HG02852 (cell line): ENCODE measurements around the gene LTK.

Source experiments
- ATAC-seq: cut with Tn5 transposase; IDR thresholded peaks from one replicate; pipeline ENCODE4 v1.9.1; 2021; ENCODE audit warnings: mild to moderate bottlenecking, moderate library complexity; ENCODE audit not compliant: unreplicated experiment

Gene LTK

DNA sequence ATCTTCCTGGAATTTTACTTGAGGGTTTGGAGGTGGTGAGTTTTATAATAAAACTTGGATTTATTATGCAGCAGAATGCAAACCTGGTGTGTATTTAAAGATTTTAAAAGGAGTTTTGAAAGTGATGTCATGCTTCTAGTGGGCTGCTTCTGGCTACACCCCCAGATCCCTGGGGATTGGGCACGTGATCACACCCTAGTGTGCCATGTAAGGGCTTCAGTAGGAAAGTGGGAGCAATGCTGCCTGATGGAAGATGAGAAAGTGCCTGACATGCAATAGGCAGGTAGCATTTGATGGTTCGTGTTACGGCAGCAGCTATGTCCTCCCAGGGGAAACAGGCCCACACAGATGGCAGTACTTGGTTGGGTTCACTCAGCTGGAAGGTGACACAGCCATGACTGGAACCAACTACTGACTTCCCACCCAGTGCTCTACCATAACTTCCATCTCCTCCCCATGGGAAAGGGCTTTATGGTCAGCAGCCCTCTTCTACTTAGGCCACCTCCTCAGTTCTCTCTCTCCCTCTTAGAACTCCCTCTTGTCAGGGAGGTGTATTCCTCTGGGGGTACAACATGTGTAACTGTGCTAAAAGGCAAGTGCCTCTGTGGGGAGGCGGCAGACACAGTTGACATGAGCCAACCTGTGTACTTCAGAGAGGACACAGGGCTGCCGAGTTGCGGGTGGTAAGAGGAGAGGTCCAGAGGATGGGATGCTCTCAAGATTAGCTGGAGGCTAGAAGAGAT is 14.3 kb downstream of the LTK start:
- no peak for ATAC-seq

DNA sequence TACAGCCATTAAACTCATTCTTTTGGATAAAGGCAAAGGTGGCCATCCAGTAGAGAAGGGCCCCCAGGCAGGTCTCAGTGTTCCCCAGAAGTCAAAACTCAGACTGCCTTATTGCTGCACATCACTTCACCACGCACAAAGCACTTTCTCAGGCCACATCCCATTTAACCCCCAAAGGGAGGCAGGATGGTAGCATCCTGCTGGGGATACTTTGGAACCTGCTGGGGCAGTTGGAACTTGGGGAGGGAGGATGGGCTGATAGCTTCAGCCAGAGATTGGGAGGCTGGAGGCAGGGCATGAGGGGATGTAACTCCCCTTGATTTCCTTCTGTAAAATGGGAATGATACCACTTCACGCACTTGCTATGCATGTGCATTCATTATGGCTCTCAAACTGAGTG is 15.0 kb downstream of the LTK start:
- ATAC-seq = no peak

DNA sequence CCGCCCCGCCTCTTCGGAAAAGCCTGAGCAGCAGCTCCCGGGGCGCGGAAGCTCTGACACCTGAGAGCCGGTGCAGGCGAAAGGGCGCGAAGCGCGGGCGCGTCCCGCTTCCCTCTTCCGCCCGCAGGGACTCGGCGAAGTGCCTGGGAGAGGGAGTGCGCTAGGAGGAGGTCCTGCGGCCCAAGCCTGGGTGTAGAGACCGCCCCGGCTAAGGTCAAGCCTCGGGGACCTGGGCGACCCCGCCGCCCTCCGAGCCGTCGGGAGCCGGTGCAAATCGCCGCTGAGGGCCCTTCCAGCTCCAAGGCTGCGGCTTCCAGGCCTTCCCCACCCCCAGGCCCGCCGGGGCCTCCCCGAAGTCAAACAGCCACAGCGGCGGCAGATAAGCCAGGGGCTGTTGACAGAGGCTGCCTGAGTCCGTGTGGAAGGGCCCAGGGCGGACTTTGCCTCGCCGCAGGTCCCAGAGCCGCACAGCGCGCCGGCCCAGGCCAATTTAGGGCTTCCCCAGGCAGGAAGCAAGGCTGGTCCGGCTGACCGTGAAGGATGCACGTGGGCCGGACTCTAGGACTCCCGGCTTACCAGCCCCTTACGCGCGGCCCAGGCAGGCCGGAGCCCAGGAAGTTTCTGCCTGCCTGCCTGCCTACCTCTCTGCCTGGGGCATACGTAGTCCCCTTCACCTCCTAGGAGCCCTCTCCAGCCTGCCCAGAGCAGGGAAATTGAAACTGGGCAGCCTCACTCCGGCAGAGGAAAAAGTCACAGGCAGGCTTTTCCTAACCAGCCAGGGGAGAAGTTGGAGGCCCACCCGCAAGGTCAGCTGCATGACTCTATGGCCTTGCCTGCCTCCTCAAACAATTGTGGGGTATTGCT is 17.7 kb downstream of the LTK start:
- ATAC-seq = no peak

DNA sequence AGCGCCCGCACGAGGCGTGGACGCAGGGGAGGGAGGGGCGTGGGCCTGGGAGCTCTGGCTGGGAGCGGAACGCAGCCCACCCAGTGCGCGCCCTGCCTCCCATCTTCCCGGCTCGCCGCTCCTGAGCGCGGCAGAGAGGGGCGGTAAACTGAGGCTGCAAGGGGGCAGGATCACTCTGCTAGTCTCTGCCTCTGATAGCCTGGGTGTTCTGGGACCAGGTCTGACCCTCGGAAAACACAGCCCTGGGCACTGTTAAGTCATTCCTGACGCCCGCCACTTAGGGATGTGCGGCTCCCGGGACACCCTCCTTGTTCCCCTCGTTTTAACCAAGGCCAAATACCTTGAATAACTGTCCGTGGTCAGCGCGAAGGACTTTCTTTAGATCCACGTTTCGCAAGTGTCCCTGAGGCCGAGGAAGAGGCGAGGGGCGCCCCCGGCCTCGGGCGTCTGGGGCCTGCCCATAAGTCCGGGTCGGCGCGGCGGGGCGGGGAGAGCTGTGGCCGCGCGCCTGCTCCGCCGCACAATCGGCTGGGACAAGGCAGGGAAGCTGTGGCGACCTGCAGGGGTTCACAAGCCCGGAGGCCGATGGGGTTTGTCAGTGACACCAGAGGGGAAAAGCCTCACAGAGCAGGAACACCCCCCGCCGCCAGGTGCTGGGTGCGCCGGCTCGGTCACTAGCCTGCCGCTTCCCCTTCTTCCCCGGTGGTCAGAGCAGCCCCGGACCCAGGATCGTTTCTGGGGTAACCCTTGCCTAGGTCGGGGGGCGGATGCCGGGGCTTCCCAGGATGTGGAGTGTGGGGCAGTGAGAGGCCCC is 18.5 kb downstream of the LTK start:
- no peak for ATAC-seq

DNA sequence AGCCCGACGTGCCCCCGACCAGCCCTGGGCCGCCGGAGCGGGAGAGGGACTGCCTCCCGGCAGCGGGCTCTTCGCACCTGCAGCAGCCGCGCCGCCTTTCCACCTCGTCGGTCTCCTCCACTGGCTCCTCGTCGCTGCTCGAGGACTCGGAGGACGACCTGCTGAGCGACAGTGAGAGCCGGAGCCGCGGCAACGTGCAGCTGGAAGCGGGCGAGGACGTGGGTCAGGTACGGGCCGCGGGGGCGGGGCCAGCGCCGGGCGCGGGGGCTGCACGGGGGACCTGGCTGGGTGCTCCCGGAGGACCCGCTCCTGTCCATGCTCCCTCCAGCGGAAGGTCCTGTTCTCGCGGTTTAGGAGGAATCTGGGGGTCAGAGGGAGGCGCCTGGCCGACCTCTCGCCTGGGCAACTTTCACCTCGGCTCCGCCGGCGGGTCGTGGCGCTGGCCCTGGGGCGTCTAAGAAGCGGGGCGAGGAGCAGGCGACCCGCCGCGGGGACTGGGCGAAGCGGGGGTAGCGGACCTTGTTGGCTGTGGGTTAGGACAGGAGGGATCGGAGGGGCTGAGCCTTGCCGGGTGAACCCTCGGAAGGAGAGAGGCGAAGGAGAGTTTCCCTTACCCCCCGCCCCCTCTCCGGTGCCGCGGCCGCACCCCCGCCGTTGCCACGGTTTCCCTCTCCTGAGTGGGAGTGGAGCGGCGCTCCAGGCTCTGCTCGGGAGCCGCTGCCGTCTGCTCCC is 19.3 kb downstream of the LTK start:
- peak; percentile 11 for ATAC-seq

DNA sequence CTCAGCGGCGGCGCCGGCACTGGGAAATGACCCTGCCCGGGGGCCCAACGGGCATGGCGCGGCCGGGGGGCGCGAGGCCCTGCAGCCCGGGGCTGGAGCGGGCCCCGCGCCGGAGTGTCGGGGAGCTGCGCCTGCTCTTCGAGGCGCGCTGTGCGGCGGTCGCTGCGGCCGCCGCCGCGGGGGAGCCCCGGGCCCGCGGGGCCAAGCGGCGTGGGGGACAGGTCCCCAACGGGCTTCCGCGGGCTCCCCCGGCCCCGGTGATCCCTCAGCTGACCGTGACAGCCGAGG is 19.8 kb downstream of the LTK start:
- peak; percentile 18 for ATAC-seq

DNA sequence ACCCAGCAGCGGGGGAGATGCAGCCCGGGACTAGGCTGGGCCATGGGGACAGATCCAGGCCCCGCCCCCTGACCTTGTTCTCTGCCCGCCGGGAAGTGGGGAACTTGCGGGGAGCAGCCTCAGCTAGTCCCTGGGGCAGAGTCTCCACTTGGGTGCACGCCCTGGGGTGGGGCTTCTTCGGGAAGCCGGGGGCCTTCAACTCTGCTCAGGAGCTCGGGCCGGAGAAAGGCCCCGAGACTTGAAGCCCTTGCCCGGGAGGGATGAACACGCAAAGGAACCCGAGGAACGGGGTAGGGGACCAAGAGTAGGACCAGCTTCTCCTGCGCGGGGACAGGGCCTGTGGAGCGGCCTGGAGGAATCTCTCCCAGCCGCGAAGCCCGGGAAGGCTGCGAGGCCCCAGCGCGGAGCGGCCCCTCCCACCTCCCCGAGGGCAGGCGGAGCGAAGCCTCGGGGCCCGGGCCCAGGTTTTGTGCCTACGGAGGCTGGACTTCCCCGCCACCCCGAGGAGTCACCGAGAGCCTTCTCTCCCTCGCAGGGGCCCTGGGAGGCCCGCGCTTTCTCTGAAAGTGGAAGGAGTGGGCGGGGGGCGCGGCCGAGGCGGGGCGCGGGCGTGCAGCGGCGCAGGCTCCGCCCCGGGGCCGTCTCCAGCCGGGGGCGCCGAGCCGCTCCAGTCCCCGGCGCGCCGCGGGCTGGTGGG is 20.3 kb downstream of the LTK start, which contains the start of gene ITPKA:
TSS of gene ITPKA (plus strand) at position 670 of the 697 bp plus-strand sequence. CDS start 54 bp downstream, outside the sequence.
- peak; percentile 75 for ATAC-seq

DNA sequence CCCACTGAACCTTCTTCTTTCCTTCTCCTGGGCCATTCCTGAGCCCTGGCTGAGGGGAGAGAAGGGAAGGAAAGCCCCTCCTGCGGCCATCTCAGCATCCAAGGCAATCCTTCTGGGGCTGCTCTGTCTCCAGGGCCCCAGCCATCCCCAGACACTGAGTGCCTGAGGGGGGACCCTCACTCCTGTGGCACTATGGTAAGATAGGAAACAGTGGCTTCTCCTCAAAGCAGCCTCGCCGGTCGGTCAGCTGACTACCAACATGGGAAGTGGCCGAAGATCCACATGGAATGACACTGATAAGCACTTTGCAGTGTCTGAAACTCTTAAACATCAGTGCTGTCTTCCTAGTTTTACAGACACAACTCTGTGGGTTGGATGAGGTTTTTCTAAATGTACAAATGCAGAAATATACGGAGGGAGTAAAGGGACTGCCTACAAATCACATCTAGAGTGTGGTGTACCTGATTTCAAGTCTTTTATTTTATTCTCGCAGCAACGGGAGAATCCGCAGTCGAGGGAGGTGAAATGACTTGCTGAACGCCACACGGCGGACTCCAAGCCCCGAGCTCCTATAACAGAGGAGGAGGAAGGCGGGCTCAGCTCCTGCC is 20.9 kb downstream of the LTK start:
- no peak for ATAC-seq

DNA sequence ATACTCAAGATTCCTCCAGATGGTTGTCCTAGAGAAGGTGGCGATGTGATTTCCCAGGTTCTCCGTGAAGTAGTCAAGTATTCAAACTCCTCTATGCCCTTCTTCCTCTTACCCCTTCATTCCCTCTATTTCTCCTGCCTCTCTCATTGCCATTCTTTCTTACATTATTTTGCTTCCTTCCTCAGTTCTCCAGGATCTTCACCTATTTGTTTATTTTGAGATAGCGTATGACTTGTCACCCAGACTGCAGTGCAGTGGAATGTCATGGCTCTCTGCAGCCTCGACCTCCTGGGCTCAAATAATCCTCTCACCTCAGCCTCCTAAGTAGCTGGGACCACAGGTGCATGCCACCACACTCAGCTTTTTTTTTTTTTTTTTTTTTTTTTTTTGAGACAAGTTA is 21.7 kb downstream of the LTK start:
- ATAC-seq = no peak

DNA sequence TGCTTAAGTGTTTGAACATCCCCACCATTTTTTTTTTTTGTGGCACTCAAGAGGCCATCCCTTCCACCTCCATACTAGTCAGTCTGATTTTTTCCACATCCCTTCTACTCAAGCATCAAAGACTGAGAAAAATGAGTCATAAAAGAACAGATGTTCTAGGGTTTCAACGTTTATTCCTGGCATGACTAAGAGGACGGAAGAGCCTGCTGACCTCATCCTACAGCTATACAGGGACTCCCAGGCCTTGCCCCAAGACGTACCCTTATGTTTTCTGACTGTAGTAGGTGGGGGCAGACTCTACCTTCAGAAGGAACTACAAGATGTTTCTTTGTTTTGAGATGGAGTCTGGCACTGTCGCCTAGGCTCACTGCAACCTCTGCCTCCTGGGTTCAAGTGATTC is 23.3 kb downstream of the LTK start:
- peak; percentile 29 for ATAC-seq

DNA sequence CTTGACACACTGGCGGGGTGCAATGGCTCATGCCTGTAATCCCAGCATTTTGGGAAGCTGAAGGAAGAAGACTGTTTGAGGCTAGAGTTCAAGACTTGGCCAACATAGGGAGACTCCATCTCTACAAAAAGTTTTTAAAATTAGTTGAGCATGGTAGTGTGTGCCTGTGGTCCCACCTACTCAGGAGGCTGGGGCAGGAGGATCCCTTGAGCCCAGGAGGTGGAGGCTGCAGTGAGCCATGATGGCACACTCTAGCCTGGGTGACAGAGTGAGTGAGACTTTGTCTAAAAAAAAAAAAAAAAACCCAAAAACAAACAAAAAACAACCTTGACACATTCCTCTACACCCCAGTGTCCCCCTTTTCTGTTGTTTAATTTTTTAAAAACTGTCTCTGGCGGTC is 24.0 kb downstream of the LTK start:
- ATAC-seq = no peak

DNA sequence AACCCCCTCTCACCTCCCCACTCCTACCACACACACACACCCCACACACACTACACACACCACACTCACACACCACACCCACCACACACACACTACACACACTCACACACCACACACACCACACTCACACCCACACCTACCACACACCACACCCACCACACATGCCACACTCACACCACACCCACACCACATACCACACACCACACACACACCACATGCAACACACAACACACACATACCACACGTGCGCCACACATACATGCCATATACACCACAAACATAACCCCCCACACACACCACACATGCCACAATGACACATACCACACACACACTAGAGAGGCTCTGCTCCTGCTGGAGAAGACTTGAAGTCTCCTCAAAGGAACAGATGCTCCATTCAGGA is 25.8 kb downstream of the LTK start:
- no peak for ATAC-seq

DNA sequence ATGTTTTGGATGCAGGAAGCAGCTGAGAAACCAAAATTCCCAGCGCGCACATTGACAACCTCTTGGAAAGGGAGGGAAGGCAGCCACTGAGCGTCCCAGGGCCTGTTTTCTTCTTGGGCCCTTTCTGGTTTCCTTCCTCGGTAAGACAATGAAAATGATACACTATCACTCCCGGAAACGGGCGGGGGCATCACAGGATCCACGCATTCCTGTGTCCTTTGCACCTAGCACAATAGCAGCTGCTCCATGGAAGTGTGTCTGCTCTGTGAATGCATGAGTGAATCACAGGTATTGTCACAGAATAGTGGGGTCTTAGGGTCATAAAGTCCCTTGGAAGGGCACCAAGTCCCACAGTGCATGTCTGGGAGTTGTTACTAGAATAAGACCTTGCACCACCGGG is 26.2 kb downstream of the LTK start:
- no peak for ATAC-seq

DNA sequence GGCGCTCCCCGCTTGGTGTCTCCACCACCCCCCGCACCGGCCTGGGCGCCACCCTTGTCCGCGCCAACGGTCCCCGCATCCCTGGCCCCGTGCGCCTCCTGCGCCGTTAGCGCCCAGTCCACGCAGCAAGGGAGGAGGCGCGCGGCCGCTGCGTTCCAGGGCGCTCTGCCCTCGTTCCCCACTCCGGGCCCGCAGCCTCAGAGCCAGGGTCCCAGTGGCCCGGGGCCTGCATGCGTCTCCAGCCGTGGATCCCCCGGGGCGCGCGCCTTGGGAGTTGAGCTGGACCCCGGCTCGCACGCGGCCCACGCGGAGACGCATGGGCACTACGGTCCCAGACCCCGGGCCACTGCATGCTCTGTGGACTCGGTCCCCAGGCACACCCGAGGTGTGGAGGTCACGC is 27.3 kb downstream of the LTK start:
- no peak for ATAC-seq

DNA sequence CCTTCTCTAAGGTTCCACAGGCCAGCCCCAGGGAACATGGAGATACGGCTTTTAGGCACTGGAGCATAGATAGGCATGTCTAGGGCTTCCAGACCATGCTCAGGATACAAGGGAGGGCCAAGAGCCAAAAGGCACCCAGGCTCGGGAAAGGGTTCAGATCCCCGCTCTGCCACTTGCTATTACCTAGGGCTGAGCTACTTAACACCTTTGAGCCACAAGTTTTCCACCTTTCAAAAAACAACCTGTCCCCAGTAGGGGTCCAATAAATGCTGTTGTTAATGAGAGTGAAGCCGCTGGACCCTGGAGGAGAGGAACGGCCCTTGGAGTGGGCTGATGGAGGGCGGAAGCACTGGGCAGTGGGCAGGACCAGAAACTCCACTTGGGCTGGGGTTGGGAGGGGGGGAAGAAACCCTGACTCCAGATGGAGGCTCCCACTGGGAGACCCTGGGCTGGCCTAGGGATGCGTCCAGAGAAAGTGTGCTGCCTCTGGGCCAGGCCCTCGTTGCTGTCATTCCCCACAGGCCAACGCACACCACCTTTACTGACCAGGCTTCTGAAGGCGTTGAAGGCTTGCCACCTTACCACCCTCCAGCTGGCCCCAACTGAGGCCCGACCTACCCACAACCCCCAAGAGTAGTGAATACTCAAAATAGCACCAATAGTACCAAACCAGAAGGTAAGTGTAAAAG is 28.5 kb downstream of the LTK start:
- ATAC-seq = no peak

DNA sequence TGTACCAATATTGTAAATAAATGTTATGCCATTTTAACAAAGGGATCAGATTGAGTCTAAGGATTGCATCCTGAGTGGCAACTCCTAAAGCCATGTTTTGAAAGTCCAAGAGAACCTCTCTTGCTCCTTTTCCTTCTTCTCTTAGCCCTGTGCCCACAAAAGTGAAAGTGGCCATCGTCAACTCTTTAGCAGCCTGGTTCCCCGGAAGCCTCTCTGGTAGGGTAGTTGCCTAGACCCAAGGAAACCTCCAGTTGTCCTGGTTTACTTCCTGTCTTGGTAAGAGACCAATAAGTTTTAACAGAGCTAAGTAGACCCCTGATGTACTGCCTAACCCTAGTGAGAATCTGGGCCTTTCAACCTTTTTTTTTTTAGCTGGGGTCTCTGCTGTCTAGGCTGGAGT is 30.1 kb downstream of the LTK start:
- no peak for ATAC-seq

DNA sequence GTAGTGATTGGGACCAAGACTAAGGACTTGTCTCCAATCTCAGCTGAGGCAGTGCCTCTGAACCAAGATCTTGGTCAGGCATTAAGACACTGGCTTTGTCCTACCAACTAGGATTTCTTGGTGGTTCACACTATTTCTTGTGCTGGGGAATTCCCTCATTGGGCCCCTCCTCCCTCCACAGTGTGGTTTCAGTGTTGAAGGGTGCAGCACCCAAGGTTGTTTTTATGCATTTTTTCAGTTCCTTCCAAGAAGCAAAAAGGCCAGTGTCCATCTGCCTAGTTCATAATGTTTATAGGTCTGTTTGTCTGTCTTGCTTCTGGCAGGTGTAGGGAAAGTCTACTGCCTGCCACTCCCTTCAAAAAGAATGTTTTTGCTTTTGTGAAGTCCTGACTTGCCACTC is 30.5 kb downstream of the LTK start:
- peak; percentile 72 for ATAC-seq

DNA sequence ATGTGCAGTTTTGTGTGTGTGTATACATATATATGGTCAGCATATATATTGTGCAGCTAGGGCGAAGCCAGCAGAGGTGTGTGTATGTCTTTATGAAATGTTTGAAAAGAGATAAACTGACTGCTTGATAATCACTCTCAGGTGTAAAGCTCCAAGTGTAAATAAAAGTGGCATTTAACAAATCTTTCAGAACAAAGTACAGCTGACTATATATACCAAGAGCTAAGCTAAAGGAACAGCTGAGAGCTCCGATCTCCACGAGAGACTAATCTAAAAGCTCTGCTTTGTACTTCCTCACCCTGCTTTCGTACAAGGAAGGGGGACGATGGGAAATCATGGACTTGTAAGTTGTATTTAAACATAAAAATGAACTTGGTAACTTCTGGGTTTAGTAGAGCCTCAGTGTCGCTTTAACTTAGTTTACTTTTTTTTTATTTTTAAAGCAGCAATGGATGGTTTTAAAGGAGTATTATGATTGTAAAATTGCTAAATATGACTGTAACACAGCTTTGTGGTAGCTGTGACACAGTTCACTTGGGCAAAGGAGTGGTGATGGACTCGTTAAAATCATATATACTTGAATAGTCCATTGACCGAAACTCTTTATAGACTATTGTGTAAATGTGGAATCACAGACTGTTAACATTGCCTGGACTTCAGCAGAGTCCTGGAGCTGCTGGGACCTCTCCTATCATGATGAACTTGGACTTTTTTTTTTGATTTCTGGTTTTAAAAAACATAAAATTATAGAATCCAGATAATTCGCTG is 31.3 kb downstream of the LTK start:
- no peak for ATAC-seq
